SK-MEL-5 (cell line): ENCODE data around the gene FAM72C. TPM values are rescaled to one million over a fixed set of nuclear protein-coding genes. Genes with fewer than 3 reads are reported as not detected.
"Not testable (repeated sequence)": the region's sequence is repeated elsewhere in the genome, so short reads cannot be mapped to it uniquely, and the experiment has no call there.

Source experiments
- DNase-seq: peaks from one replicate; pipeline ENCODE4 v3.0.0-alpha.2; 2016; ENCODE audit warnings: low read depth, low spot score
- in situ Hi-C: cut with HindIII; loops from 2 replicates; pipeline ENCODE4 v1.10.0; 2016; ENCODE audit warnings: low sequenced_read_pairs, high pct_unique_total_duplicates, low pct_unique_long_range_greater_than_20kb
- total RNA-seq: library from RNA; depleted of rRNA; stranded (reverse); fragments of >200 nt; shearing (Covaris generic); gene quantifications from 2 replicates; pipeline ENCODE4 v1.2.3, GENCODE V29; 2014

Gene FAM72C
- total RNA-seq, 1 experiment from 2014 or later = 3.6 TPM

GRCh38 chr1:143989427-143989712, 17.6 kb upstream of the FAM72C start:
- in situ Hi-C loops, DNase-seq: not testable (repeated sequence)

DNA sequence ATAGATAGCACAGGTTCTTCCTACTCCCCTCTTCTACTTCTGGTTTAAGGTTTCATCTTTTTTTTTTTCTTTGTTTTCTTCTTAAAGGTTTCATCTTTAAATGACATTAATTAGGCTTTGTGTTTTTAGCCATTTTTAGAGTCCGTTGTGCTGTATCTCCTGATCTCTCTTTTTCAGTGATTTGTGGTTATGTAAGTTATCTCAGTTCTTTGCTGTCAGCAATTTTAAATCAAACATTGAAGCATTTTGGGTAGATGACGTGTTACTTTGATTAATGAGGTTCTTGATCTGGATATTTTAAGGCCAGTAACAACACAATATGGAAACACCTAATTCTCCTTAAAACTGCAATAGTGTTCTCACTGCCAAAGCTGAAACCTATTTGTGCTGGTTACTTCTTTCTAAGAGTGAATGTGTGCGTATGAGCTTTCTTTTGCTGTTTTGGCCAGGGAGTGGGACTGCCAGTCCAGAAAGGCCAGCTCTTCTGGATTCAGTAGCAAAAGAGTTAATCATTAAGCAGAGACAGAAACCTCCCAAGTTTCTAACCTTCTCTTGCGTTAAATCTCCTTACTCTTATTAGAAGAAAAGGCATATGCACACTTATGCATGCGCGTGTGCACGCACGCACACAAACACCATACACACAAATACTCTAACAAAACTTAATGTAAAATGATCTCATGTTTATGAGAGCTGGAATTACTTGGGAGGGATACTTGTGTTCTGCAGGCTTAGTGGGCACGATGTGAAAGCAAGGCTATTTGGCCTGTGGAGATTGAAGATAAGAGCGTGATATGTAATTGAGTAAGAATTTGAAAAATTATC, 17.0 kb upstream of the FAM72C start:
- in situ Hi-C loops, DNase-seq: not testable (repeated sequence)

- in situ Hi-C loops, DNase-seq: not testable (repeated sequence)
These were observed 16.1 kb upstream of the FAM72C start for GRCh38 chr1:143987868-143988267.

DNA sequence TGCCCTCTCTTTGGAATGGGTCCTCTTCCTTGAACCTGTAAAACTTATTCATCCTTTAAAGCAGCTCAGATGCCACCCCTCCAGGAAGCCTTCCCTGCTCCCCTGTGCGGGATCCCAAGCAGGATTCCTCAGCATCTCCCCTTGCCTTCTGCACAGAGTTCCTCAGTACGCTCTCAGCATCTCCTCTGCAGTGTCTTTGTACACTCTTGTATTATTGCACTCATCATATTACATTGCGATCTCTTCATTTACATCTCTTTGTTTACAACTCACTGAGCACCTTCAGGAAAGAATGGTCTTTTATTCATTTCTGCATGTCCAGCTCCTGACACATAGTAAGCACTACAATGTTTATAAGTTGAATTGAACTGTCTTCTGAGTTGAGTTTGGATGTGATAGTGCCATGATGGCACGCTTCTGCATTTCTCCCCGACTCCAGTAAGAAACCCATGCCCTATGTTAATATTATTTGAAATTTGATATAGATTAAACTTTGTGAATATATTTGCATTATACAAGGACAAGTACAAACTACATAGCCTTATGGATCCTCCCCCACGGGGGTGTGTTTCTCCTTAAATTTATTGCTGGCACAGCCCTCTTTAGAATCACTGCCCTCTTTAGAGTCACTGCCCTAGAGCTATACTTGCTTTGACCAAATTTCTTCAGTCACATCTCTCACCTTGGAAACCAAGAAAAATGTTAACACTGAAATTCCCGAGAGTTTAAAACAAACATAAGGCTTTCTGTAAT, 13.1 kb upstream of the FAM72C start:
- in situ Hi-C loops, DNase-seq: not testable (repeated sequence)

GRCh38 chr1:143974416-143974815, 2.6 kb upstream of the FAM72C start:
- DNase-seq, in situ Hi-C loops: not testable (repeated sequence)

DNA sequence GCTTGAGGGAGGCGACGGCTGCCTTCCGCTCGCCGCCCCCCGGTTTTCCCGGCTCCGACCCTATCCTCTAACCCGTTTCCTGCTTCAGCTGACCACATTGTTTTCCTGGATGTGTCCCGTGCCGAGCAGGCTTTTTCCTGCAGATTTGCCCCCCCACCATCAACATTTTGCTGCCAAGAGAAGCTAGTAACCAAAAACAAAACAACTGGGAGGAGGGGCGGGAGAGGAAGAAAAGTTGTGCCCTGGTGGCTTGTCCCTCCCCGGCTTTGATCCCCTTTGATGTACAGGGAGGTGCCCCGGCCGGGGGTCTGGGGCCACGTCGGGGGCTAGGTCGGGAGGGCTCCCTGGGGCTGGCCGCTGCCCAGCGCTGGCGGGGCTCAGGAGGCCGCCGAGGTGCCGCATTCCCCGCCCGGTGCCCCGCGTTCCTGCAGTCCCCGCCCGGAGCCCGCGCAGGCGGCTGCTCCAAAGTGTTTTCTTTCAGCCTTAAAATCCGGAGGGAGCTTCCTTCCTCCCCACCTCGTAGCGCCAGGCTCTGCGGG, 2.2 kb upstream of the FAM72C start:
- in situ Hi-C loops, DNase-seq: not testable (repeated sequence)

DNA sequence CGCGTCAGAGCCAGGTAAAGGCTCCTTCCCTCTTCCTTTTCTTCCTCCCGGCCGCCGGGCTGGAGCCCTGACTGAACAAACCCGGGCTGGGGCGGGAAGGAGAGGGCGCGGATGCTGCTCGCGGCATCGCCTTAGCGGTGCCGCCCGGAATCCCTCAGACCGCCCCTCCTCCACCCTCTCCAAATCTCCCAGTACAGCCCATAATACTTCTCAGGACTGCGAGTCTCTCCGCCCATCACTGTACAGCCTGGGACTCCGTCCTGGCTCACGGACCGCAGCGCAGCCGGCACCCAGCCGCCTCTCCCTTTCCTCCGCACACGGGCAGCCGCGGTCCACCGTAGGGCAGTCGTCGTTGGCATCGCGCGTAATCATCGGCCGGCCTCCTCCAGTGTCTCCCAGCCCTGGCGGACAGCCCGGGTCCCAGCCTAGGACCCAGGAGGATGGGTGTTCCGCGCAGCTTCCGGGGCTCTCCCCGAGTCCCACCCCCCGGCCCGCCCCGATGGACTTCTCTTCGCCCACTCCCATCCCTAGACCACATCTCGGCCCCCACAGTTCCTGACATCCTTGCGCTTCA, 1.1 kb upstream of the FAM72C start:
- in situ Hi-C loops = not testable (repeated sequence)

DNA sequence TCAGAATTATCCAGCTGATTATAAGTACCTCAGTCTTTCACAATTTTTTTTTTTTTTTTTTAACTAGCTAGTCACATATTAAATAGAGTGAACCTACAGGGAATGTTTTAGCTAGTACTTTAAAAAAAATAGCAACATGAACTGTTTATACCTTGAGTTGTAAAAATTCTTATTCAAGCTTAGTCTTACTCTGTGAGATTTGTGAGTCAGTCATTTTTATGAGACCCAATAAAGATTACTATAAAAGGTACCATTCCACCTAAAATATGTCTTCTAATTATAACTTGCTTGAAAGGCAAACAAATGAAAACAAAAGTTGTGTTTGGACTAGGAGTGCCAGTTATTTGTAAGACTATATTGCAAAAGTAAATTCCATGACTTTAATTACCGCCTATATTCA, 5.9 kb downstream of the FAM72C start:
- in situ Hi-C loops, DNase-seq: not testable (repeated sequence)

More for the DNA sequence above, 1.1 kb upstream of the FAM72C start:
- not testable (repeated sequence) for DNase-seq

GRCh38 chr1:143964294-143964693, 7.5 kb downstream of the FAM72C start:
- DNase-seq, in situ Hi-C loops: not testable (repeated sequence)

GRCh38 chr1:143955930-143956329, 15.9 kb downstream of the FAM72C start:
- in situ Hi-C loops = not testable (repeated sequence)

GRCh38 chr1:143952913-143953312, 18.9 kb downstream of the FAM72C start:
- DNase-seq, in situ Hi-C loops: not testable (repeated sequence)

More at GRCh38 chr1:143955930-143956329, 15.9 kb downstream of the FAM72C start:
- not testable (repeated sequence) for DNase-seq

GRCh38 chr1:143951485-143952391, 20.0 kb downstream of the FAM72C start:
- in situ Hi-C loops, DNase-seq: not testable (repeated sequence)

DNA sequence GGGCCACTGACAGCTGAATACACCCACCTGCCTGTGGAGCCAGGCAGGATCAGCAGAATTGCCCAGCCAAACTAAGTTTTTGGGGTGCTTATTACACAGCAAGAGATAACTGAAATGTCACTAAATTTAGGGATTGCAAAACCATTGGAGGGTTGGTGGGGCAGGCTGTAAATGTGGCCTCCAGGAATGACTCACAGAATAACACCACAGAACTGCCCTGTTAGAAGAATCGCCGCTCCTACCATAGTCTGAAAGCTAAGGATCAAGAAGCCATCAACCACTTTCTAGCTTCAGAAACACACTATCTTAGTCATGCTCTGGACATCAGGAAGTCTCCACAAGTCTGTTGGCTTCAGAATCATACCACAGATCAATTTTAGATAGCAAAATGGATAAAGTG, 24.0 kb downstream of the FAM72C start:
- in situ Hi-C loops = not testable (repeated sequence)

GRCh38 chr1:143945253-143945652, 26.5 kb downstream of the FAM72C start:
- DNase-seq, in situ Hi-C loops: not testable (repeated sequence)

More for the DNA sequence above, 24.0 kb downstream of the FAM72C start:
- DNase-seq = not testable (repeated sequence)

DNA sequence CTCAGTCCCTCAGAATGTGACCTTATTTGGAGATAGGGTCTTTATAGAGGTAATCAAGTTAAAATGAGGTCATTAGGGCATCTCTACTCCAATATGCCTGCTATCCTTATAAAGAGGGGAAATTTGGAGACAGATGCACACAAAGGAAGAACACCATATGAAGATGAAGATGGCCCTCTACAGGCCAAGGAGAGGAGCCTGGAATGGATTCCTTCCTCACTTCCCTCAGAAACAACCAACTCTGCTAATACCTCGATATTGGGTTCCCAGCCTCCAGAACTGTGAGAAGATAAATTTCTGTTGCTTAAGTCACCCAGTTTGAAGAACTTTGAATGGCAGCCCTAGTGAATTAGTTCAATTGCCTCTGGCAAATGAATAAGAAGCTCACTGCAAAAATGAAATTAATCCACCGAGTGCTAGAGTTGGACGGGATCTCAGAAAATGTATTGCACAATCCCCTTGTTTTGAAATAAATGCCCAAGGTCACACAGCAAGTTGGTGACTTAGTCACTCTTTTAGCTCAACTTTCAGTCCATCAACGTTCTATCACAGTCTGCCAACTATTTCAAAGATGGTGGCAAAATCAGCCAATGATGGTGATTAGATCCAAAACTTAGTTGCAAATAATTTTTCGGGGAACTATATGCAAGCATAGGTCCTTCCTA, 27.1 kb downstream of the FAM72C start:
- DNase-seq, in situ Hi-C loops: not testable (repeated sequence)

DNA sequence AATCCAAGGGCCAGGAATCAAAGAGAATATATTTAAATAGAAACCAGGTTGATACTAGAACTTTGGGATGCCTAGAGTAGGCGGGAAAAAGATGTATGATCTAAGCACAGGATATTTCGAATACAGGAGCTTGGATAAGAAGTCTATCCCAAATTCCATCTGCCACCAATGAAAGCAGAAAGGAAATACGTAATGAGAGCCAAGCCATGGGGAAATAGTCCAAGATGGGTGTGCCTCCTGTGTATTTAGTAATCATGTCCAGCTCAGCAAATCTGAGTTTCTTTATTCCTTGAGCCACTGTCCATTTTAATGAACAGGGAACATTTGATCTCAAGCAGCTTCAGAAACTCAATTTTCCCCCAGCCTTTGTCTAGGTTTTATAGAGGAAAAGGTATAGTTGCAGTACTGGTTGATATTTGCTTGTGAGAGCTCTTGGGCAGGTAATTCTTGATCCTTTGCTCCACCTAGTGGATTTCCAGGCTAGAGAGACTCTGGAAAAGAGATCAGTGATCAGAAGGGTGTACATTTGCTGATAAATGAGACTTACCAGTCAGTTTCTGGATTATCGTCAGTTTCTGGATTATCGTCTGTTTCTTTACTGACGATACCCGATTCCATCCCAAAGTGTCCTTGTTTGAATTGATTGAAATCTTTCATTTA, 28.3 kb downstream of the FAM72C start:
- in situ Hi-C loops, DNase-seq: not testable (repeated sequence)
